Natural killer cell (primary cell): ENCODE results near the gene URI1. TPM values are rescaled to one million over a fixed set of nuclear protein-coding genes. Genes with fewer than 3 reads are reported as not detected.

Experiments used
- ATAC-seq, 3 donors: fragments of 150-1000 bp in 2 of 3; fragments of 200-7000 bp in 1 of 3; cut with Tn5 transposase; 1 replicate in 1 of 3; 2 replicates in 2 of 3; pipeline ENCODE4 v1.10.0; 2021; ENCODE audit warnings: mild to moderate bottlenecking in 2 of 3, moderate library complexity in 2 of 3
- DNase-seq, 2 donors: peaks; one replicate each; pipeline versions ENCODE4 v3.0.0 to v3.0.0-alpha.2; 2013 to 2021; ENCODE audit warnings: mixed read lengths in 1 of 2
- H3K27ac ChIP-seq: one replicate; pipeline ENCODE4 v1.5.1; 2013; ENCODE audit warnings: mild to moderate bottlenecking, low read length
- H3K27me3 ChIP-seq: one replicate; pipeline ENCODE4 v1.6.1; 2013; ENCODE audit warnings: low read length; ENCODE audit not compliant: control insufficient read depth, insufficient read depth
- H3K36me3 ChIP-seq: one replicate; pipeline ENCODE4 v1.6.1; 2013; ENCODE audit warnings: low read length; ENCODE audit not compliant: control insufficient read depth, insufficient read depth
- H3K4me1 ChIP-seq: one replicate; pipeline ENCODE4 v1.6.1; 2013; ENCODE audit warnings: low read length; ENCODE audit not compliant: control insufficient read depth, insufficient read depth
- H3K4me3 ChIP-seq: one replicate; pipeline ENCODE4 v1.5.1; 2013; ENCODE audit warnings: low read length
- H3K9me3 ChIP-seq: one replicate; pipeline ENCODE4 v1.6.1; 2013; ENCODE audit warnings: low read length; ENCODE audit not compliant: control insufficient read depth, insufficient read depth
- H3K27ac Mint-ChIP-seq, 2 donors: one replicate each; pipeline ENCODE4 v1.8.0; 2022; ENCODE audit warnings: mild to moderate bottlenecking in 2 of 2, mixed read lengths in 2 of 2, moderate library complexity in 1 of 2
- H3K27me3 Mint-ChIP-seq, 2 donors: one replicate each; pipeline ENCODE4 v1.8.0; 2022; ENCODE audit warnings: low read depth in 2 of 2, mixed read lengths in 2 of 2
- H3K36me3 Mint-ChIP-seq: one replicate; pipeline ENCODE4 v1.8.0; 2022; ENCODE audit warnings: mixed read lengths
- H3K4me1 Mint-ChIP-seq, 2 donors: one replicate each; pipeline ENCODE4 v1.8.0; 2022; ENCODE audit warnings: mixed read lengths in 2 of 2
- H3K4me3 Mint-ChIP-seq: one replicate; pipeline ENCODE4 v1.8.0; 2022; ENCODE audit warnings: mild to moderate bottlenecking, moderate library complexity, mixed read lengths
- H3K9me3 Mint-ChIP-seq, 2 donors: one replicate each; pipeline ENCODE4 v1.8.0; 2022; ENCODE audit warnings: mixed read lengths in 2 of 2
- WGBS: methylation state at CpG from one replicate; pipeline ENCODE4 v1.1.7; 2013; ENCODE audit warnings: missing lambda C conversion rate; ENCODE audit not compliant: insufficient coverage; 5-methylcytosine and 5-hydroxymethylcytosine counted together
- intact Hi-C: fragments of 100-400 bp; cut with micrococcal nuclease; formaldehyde crosslinking; loops from one replicate; pipeline ENCODE4 v1.14.2; 2022
- total RNA-seq, 4 donors: library from RNA; stranded (reverse); fragments of 120-200 nt in 1 of 4; gene quantifications; one replicate each; pipeline versions ENCODE4 v1.2.3 to v1.2.4, GENCODE V29; 2013 to 2022
- TF ChIP-seq, protein P1 (sequence below): fragments of 200-600 bp; IDR thresholded peaks from one replicate; pipeline ENCODE4 v1.8.0; 2022; ENCODE audit warnings: antibody characterized with exemption

URI1 gene
- total RNA-seq, 3 donors from 2014 or later (not counting 1 experiment from before 2014, with no cell fraction given), result 66.8 to 72.8 (median 68.4) TPM

DNA sequence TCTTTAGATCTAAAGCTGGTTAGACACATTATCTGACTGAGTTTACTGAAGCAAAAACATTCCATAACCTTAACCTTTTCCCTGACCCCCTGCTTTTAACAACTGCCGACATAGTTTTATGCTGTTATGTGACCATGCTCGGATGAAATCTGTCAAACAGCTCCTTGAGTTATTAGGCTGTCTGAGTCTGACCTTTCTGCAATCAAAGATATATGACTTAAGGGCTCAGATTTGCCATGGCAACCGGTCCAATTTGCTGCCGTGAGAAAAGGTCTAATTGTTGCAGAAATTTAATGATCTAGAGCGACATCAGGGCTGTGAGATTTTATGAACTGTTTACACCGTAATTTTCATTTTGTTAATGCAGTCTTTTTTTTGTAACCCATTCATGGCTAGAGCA lies 61.8 kb downstream of the URI1 start:
- Mint-ChIP-seq H3K27me3 (no peaks in the 10 kb centered on the region), H3K4me3 (no peak overlapping the region), H3K36me3 (peaks cover 6% of the 10 kb centered on the region), H3K9me3 (peaks cover 0 to 2% of the 10 kb centered on the region in 2 donors), H3K4me1 (peaks cover 54 to 70% of the 10 kb centered on the region in 2 donors), H3K27ac (no peak overlapping the region)
- Histone ChIP-seq H3K27me3 (no peaks in the 10 kb centered on the region), H3K27ac (no peak overlapping the region), H3K9me3 (no peaks in the 10 kb centered on the region), H3K4me1 (peaks cover 3% of the 10 kb centered on the region), H3K36me3 (peaks cover 3% of the 10 kb centered on the region), H3K4me3 (no peak overlapping the region)
- TF ChIP-seq, protein P1, sequence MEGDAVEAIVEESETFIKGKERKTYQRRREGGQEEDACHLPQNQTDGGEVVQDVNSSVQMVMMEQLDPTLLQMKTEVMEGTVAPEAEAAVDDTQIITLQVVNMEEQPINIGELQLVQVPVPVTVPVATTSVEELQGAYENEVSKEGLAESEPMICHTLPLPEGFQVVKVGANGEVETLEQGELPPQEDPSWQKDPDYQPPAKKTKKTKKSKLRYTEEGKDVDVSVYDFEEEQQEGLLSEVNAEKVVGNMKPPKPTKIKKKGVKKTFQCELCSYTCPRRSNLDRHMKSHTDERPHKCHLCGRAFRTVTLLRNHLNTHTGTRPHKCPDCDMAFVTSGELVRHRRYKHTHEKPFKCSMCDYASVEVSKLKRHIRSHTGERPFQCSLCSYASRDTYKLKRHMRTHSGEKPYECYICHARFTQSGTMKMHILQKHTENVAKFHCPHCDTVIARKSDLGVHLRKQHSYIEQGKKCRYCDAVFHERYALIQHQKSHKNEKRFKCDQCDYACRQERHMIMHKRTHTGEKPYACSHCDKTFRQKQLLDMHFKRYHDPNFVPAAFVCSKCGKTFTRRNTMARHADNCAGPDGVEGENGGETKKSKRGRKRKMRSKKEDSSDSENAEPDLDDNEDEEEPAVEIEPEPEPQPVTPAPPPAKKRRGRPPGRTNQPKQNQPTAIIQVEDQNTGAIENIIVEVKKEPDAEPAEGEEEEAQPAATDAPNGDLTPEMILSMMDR, result no peak
- DNase-seq, result no peak
- ATAC-seq, result no peak
- intact Hi-C loops, result no loop called here
- WGBS, result over 99% methylated on average over 6 of the region's 6 CpGs

GRCh38 chr19:30004403-30004802 lies 62.4 kb downstream of the URI1 start:
- TF ChIP-seq, protein P1, result no peak
- Mint-ChIP-seq H3K27me3 (no peaks in the 10 kb centered on the region), H3K4me3 (no peak overlapping the region), H3K9me3 (peaks cover 0 to 2% of the 10 kb centered on the region in 2 donors), H3K36me3 (peaks cover 11% of the 10 kb centered on the region), H3K27ac (no peak overlapping the region), H3K4me1 (peaks cover 53 to 65% of the 10 kb centered on the region in 2 donors)
- intact Hi-C loops, result no loop called here
- Histone ChIP-seq H3K27ac (no peak overlapping the region), H3K4me3 (no peak overlapping the region), H3K36me3 (peaks cover 6% of the 10 kb centered on the region), H3K27me3 (no peaks in the 10 kb centered on the region), H3K9me3 (no peaks in the 10 kb centered on the region), H3K4me1 (peaks cover 3% of the 10 kb centered on the region)
- DNase-seq, result no peak
- WGBS, result no CpG with 5 or more reads among the region's 1 CpG
- no peak for ATAC-seq

- Mint-ChIP-seq H3K27ac (peak overlapping the region; percentile 77 to 81), H3K4me3 (peak overlapping the region; percentile 79), H3K9me3 (no peaks in the 10 kb centered on the region), H3K36me3 (peaks cover 16% of the 10 kb centered on the region), H3K27me3 (no peaks in the 10 kb centered on the region), H3K4me1 (peaks cover 38 to 47% of the 10 kb centered on the region in 2 donors)
- ATAC-seq (peak; percentile 75 to 93 (median 75)), DNase-seq (peak in 1 of 2 donors; percentile 32)
- H3K27me3 ChIP-seq, result no peaks in the 10 kb centered on the region
- no peak overlapping the region for H3K27ac ChIP-seq
- H3K4me1 ChIP-seq, result peaks cover 3% of the 10 kb centered on the region
- intact Hi-C loops, result no loop called here
- TF ChIP-seq, protein P1, result no peak
- H3K9me3 ChIP-seq, result no peaks in the 10 kb centered on the region
- H3K36me3 ChIP-seq, result peaks cover 16% of the 10 kb centered on the region
- no peak overlapping the region for H3K4me3 ChIP-seq
- 41% methylated on average over 3 of the region's 4 CpGs for WGBS
Observed at GRCh38 chr19:30006207-30006606, 64.2 kb downstream of the URI1 start.

DNA sequence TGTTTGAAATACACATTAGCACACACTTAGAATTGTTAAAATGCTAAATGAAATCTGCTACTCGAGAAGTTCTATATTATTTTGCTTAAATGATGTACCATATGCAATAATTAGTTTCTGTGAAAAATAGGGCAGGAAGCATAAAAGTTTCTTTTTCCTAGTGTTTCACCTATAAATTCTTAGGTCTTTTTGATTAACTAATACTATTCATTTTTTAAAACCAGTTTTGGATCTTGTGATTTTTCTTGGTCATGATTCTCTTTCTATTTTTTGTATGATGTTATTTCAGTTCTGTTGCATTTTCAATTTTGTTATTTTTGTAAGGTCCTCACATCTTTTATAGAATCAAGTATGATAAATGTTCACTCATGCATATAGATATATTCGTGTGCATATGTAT lies 66.1 kb downstream of the URI1 start:
- no peaks in the 10 kb centered on the region for H3K27me3 Mint-ChIP-seq
- Histone ChIP-seq H3K4me3 (no peak overlapping the region), H3K27ac (no peak overlapping the region), H3K9me3 (no peaks in the 10 kb centered on the region), H3K4me1 (peaks cover 3% of the 10 kb centered on the region), H3K36me3 (peaks cover 32% of the 10 kb centered on the region), H3K27me3 (no peaks in the 10 kb centered on the region)
- no peaks in the 10 kb centered on the region for H3K9me3 Mint-ChIP-seq
- H3K36me3 Mint-ChIP-seq, result peaks cover 16% of the 10 kb centered on the region
- DNase-seq (no peak), ATAC-seq (no peak)
- WGBS, result no CpG with 5 or more reads among the region's 2 CpGs
- TF ChIP-seq, protein P1, result no peak
- no peak overlapping the region for H3K27ac Mint-ChIP-seq
- intact Hi-C loops, result no loop called here
- H3K4me3 Mint-ChIP-seq, result no peak overlapping the region
- peaks cover 31 to 40% of the 10 kb centered on the region in 2 donors for H3K4me1 Mint-ChIP-seq
